Neuronal stem cell (in vitro differentiated cells): Measurements from ENCODE around the gene NDUFAF7.

Source experiments
- DNase-seq: peaks from one replicate; pipeline ENCODE4 v3.0.0-alpha.2; 2013; ENCODE audit warnings: low spot score
- H2AFZ ChIP-seq: one replicate; pipeline ENCODE4 v1.6.1; 2013; ENCODE audit warnings: mild to moderate bottlenecking, low read length, inconsistent platforms
- H2AK5ac ChIP-seq: 2 replicates; pipeline ENCODE4 v1.6.1; 2013; ENCODE audit warnings: low read depth, mild to moderate bottlenecking, inconsistent platforms, low read length, moderate library complexity, mixed read lengths
- H2BK120ac ChIP-seq: 2 replicates; pipeline ENCODE4 v1.6.1; 2013; ENCODE audit warnings: low read depth, mild to moderate bottlenecking, inconsistent platforms, low read length, moderate library complexity, mixed read lengths
- H2BK12ac ChIP-seq: one replicate; pipeline ENCODE4 v1.6.1; 2013; ENCODE audit warnings: low read length, inconsistent platforms
- H2BK15ac ChIP-seq: 2 replicates; pipeline ENCODE4 v1.6.1; 2013; ENCODE audit warnings: mild to moderate bottlenecking, low read length, inconsistent platforms, mixed read lengths
- H2BK5ac ChIP-seq: one replicate; pipeline ENCODE4 v1.6.1; 2013; ENCODE audit warnings: inconsistent platforms, mild to moderate bottlenecking, low read length, moderate library complexity
- H3K14ac ChIP-seq: one replicate; pipeline ENCODE4 v1.6.1; 2013; ENCODE audit warnings: low read length, inconsistent platforms
- H3K18ac ChIP-seq: 2 replicates; pipeline ENCODE4 v1.6.1; 2013; ENCODE audit warnings: low read length, inconsistent platforms
- H3K23ac ChIP-seq: 2 replicates; pipeline ENCODE4 v1.6.1; 2013; ENCODE audit warnings: low read depth, mild to moderate bottlenecking, mixed read lengths, low read length, inconsistent platforms; ENCODE audit not compliant: poor library complexity
- H3K27ac ChIP-seq: replicated peaks from 3 replicates; pipeline ENCODE4 v1.5.1; 2013; ENCODE audit warnings: low read length, inconsistent platforms
- H3K27me3 ChIP-seq, 3 experiments: 2 replicates each; pipeline ENCODE4 v1.6.1; 2013; ENCODE audit warnings: low read length in 3 of 3, mild to moderate bottlenecking in 2 of 3, inconsistent platforms in 1 of 3, low read depth in 1 of 3, mixed read lengths in 1 of 3, moderate library complexity in 1 of 3; ENCODE audit not compliant: control insufficient read depth in 3 of 3, insufficient read depth in 3 of 3
- H3K36me3 ChIP-seq, 2 donors: replicated peaks in 1 of 2; 2 replicates each; pipeline ENCODE4 v1.6.1; 2013; ENCODE audit warnings: low read length in 2 of 2; ENCODE audit not compliant: control insufficient read depth in 2 of 2, insufficient read depth in 2 of 2
- H3K4ac ChIP-seq: 2 replicates; pipeline ENCODE4 v1.6.1; 2013; ENCODE audit warnings: inconsistent platforms, mild to moderate bottlenecking, low read length, moderate library complexity
- H3K4me1 ChIP-seq, 2 donors: 1 replicate in 1 of 2; 2 replicates in 1 of 2; pipeline ENCODE4 v1.6.1; 2013; ENCODE audit warnings: low read length in 2 of 2, low read depth in 1 of 2; ENCODE audit not compliant: control insufficient read depth in 2 of 2, insufficient read depth in 1 of 2
- H3K4me2 ChIP-seq: one replicate; pipeline ENCODE4 v1.6.1; 2013; ENCODE audit warnings: mild to moderate bottlenecking, low read length, inconsistent platforms; ENCODE audit not compliant: insufficient read depth, poor library complexity, severe bottlenecking
- H3K4me3 ChIP-seq, 2 donors: 2 replicates each; pipeline ENCODE4 v1.5.1; 2013; ENCODE audit warnings: low read length in 2 of 2, mild to moderate bottlenecking in 2 of 2, inconsistent platforms in 1 of 2, moderate library complexity in 1 of 2
- H3K79me1 ChIP-seq: one replicate; pipeline ENCODE4 v1.6.1; 2013; ENCODE audit warnings: low read depth, mild to moderate bottlenecking, inconsistent platforms, low read length, moderate library complexity
- H3K9ac ChIP-seq: one replicate; pipeline ENCODE4 v1.6.1; 2013; ENCODE audit warnings: mild to moderate bottlenecking, low read depth, low read length, inconsistent platforms; ENCODE audit not compliant: poor library complexity
- H3K9me3 ChIP-seq, 2 donors: replicated peaks in 1 of 2; 2 replicates each; pipeline versions ENCODE3 to v1.6.1; 2013; ENCODE audit warnings: low read length in 2 of 2, mild to moderate bottlenecking in 2 of 2, inconsistent platforms in 1 of 2, low read depth in 1 of 2, mixed read lengths in 1 of 2, moderate library complexity in 1 of 2; ENCODE audit not compliant: control insufficient read depth in 2 of 2, insufficient read depth in 1 of 2
- H4K8ac ChIP-seq: one replicate; pipeline ENCODE4 v1.6.1; 2013; ENCODE audit warnings: low read depth, mild to moderate bottlenecking, inconsistent platforms, low read length, moderate library complexity
- H4K91ac ChIP-seq: one replicate; pipeline ENCODE4 v1.6.1; 2013; ENCODE audit warnings: low read length, low read depth, mild to moderate bottlenecking, inconsistent platforms; ENCODE audit not compliant: poor library complexity
- WGBS, 2 donors: extraction: QIAGEN DNeasy Blood & Tissue Kit; methylation state at CpG; one replicate each; pipeline ENCODE4 v1.1.7; 2013; ENCODE audit warnings: missing lambda C conversion rate in 2 of 2, mixed read lengths in 1 of 2; ENCODE audit not compliant: insufficient read length in 2 of 2, insufficient replicate concordance in 1 of 2; ENCODE audit errors: extremely low coverage in 2 of 2; 5-methylcytosine and 5-hydroxymethylcytosine counted together

The NDUFAF7 gene

DNA sequence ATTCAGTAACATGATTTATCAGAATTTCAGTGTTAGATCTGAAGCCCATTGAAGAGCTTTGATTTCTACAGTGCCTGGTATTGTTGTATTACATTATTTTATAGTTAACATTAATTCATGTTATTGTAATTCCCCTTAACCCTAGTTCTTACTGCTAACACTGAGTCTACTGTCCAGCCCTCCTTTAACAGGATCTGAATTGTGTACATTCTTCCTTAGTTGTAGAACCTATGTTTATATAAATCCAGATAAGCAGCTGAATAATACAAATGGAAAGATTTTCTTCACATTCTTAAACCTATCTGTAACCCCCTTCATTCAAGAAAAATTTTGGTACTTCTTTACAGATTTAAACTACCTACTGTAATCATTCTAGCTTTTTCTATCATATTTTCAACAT is 14.7 kb downstream of the NDUFAF7 start:
- Histone ChIP-seq H4K91ac (no peak overlapping the region), H2AFZ (no peak overlapping the region), H2AK5ac (no peak overlapping the region), H3K27ac (no peak overlapping the region), H2BK120ac (no peak overlapping the region), H3K36me3 (peaks cover 13 to 100% of the 10 kb centered on the region in 2 donors), H2BK12ac (no peak overlapping the region), H3K9ac (no peak overlapping the region), H3K79me1 (no peaks in the 10 kb centered on the region), H4K8ac (no peak overlapping the region), H3K4me2 (no peak overlapping the region), H3K4ac (no peak overlapping the region), H2BK15ac (no peak overlapping the region), H3K23ac (no peak overlapping the region), H3K27me3 (no peaks in the 10 kb centered on the region), H3K18ac (no peak overlapping the region), H2BK5ac (no peak overlapping the region), H3K14ac (no peak overlapping the region), H3K4me3 (no peak overlapping the region), H3K9me3 (peaks cover 0 to 15% of the 10 kb centered on the region in 2 donors), H3K4me1 (no peaks in the 10 kb centered on the region)
- no peak for DNase-seq

- Histone ChIP-seq H3K23ac (no peak overlapping the region), H3K4me1 (no peaks in the 10 kb centered on the region), H2BK15ac (no peak overlapping the region), H3K27me3 (no peaks in the 10 kb centered on the region), H3K9me3 (no peaks in the 10 kb centered on the region), H4K8ac (no peak overlapping the region), H4K91ac (no peak overlapping the region), H2BK12ac (no peak overlapping the region), H3K4ac (no peak overlapping the region), H3K79me1 (no peaks in the 10 kb centered on the region), H3K9ac (no peak overlapping the region), H3K4me2 (no peak overlapping the region), H3K18ac (no peak overlapping the region), H3K14ac (no peak overlapping the region), H2AK5ac (no peak overlapping the region), H3K36me3 (peaks cover 19 to 99% of the 10 kb centered on the region in 2 donors), H2BK120ac (no peak overlapping the region), H3K27ac (no peak overlapping the region), H3K4me3 (no peak overlapping the region), H2AFZ (no peak overlapping the region), H2BK5ac (no peak overlapping the region)
- no peak for DNase-seq
- WGBS, 2 donors = no CpG with 5 or more reads among the region's 5 CpGs
Measured at GRCh38 chr2:37250869-37251740, 19.6 kb downstream of the NDUFAF7 start.

DNA sequence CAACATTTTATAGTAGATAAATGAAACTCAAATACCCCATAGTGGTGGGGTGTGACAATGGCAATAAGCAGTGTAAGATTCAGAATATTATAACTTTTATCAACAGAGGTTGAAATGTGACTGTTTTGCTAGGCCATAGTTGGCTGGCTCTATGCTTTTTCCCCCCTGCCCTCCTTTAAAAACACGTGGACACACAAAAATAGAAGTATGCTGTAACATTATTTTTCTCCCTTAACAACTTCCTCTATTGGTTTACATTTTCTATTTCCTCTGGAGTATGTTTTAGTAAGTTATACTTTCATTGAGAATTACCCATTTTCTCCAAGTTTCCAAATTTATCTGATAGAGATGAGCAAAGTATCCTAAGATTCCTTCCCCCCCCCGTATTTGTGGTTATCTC is 31.1 kb downstream of the NDUFAF7 start:
- H3K4ac ChIP-seq = no peak overlapping the region
- no peak for DNase-seq
- H3K9ac ChIP-seq = no peak overlapping the region
- no peak overlapping the region for H3K14ac ChIP-seq
- H3K23ac ChIP-seq = no peak overlapping the region
- H3K4me1 ChIP-seq = no peaks in the 10 kb centered on the region
- H3K4me3 ChIP-seq = no peak overlapping the region
- no peak overlapping the region for H2BK5ac ChIP-seq
- H2AFZ ChIP-seq = no peak overlapping the region
- H4K91ac ChIP-seq = no peak overlapping the region
- H3K18ac ChIP-seq = no peak overlapping the region
- H2BK12ac ChIP-seq = no peak overlapping the region
- no peak overlapping the region for H2BK15ac ChIP-seq
- no peaks in the 10 kb centered on the region for H3K27me3 ChIP-seq
- no CpG with 5 or more reads among the region's 2 CpGs for WGBS, 2 donors
- H3K4me2 ChIP-seq = no peak overlapping the region
- H4K8ac ChIP-seq = no peak overlapping the region
- H2AK5ac ChIP-seq = no peak overlapping the region
- H3K79me1 ChIP-seq = no peaks in the 10 kb centered on the region
- H3K36me3 ChIP-seq = peaks cover 6 to 92% of the 10 kb centered on the region in 2 donors
- H3K9me3 ChIP-seq = no peaks in the 10 kb centered on the region
- no peak overlapping the region for H3K27ac ChIP-seq
- H2BK120ac ChIP-seq = no peak overlapping the region

GRCh38 chr2:37263839-37264238 is 32.4 kb downstream of the NDUFAF7 start:
- H2AFZ ChIP-seq = no peak overlapping the region
- H2BK5ac ChIP-seq = no peak overlapping the region
- no peak overlapping the region for H2BK15ac ChIP-seq
- H3K4me1 ChIP-seq = no peaks in the 10 kb centered on the region
- no peaks in the 10 kb centered on the region for H3K27me3 ChIP-seq
- WGBS, 2 donors = no CpG with 5 or more reads among the region's 2 CpGs
- H4K8ac ChIP-seq = no peak overlapping the region
- H3K9ac ChIP-seq = no peak overlapping the region
- peaks cover 6 to 92% of the 10 kb centered on the region in 2 donors for H3K36me3 ChIP-seq
- no peak overlapping the region for H3K4me3 ChIP-seq
- no peak overlapping the region for H3K27ac ChIP-seq
- no peak overlapping the region for H3K4me2 ChIP-seq
- no peak overlapping the region for H2AK5ac ChIP-seq
- no peak for DNase-seq
- no peak overlapping the region for H2BK120ac ChIP-seq
- H2BK12ac ChIP-seq = no peak overlapping the region
- no peaks in the 10 kb centered on the region for H3K9me3 ChIP-seq
- no peak overlapping the region for H3K23ac ChIP-seq
- no peaks in the 10 kb centered on the region for H3K79me1 ChIP-seq
- no peak overlapping the region for H3K4ac ChIP-seq
- no peak overlapping the region for H3K14ac ChIP-seq
- no peak overlapping the region for H3K18ac ChIP-seq
- no peak overlapping the region for H4K91ac ChIP-seq
